AG08396 (cell line): Measurements from ENCODE around the gene SYNM.
"Not testable (repeated sequence)": the region's sequence is repeated elsewhere in the genome, so short reads cannot be mapped to it uniquely, and the experiment has no call there.

ENCODE experiments used
- DNase-seq: peaks from one replicate; pipeline ENCODE4 v3.0.0; 2012; ENCODE audit warnings: low spot score, mixed read lengths

Gene SYNM

DNA sequence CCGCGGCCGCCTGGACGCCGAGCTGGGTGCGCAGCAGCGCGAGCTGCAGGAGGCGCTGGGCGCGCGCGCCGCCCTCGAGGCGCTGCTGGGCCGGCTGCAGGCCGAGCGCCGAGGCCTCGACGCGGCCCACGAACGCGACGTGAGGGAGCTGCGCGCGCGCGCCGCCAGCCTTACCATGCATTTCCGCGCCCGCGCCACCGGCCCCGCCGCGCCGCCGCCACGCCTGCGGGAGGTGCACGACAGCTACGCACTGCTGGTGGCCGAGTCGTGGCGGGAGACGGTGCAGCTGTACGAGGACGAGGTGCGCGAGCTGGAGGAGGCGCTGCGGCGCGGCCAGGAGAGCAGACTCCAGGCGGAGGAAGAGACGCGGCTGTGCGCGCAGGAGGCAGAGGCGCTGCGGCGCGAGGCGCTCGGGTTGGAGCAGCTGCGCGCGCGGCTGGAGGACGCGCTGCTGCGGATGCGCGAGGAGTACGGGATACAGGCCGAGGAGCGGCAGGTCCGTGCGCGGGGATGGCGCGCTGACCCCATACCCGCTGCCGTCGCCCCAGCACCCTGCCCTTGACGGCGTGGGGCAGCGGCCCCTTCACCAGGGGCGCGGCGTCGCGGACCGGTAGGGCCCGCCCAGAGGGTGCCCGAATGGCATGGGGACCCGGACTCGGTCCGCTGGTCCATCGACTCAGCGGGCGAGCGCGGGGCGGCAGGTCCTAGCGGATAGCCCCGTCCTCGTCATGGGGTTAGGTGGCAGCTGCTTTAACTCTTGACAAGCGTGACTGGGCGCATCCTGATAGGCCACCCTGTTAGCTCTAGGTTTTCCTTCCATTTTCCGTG lies 848 bp downstream of the SYNM start:
- DNase-seq, result peak; percentile 69

DNA sequence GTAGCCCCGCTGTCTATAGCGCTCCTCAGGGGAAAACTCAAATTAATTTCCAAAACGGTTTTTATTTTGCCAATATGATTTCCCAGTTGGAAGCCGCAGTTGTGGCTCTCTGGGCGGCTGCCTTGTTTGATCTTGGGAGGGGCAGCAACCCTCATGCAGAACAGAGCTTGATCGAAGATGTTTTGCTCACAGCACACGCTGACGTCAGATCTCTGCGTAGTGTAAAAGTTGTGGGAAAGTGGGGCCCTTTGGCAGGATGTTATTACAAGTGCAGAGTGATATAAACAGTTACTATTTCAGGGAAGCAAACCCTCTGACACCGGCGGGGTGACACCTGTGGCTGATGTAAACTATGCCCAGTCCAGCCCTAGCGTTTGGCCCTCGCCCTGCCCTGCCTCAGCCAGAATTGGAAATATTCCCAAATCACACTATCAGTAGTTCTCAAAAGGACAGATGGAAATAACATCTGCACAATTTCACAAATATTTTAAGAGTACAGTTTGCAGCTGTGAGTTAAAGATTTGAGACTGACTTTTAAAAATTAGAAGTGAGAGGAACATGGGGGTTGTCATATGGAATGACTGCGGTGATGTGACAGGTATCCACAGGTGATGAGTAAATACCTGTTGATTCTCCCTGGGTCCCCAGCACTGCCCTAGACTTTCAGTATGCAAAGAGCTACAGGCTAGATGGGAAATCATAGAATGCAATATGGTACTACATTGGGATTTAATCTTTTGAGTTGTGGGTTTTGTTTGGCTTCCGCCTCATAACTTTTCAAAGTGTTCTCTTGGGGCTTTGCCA lies 1.7 kb downstream of the SYNM start:
- peak; percentile 59 for DNase-seq

DNA sequence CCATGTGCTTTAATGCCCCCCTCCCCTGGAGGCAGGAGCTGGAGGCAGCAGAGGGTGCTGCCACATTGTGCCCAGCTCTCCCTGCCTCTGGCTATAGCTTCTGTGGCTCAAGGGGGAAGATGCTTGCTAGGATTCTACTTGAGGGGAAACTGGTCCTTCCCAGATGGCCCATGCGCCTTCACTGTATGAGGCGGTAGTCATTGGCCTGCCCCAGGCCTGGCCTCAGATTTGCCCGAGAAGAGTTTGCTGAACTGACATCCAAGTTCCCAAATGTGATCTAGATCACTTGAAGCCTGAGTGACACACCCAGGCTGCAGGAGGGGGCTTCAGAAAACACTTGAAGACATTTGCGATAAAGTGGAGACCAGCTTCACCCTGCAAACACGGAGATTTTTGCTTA lies 4.1 kb downstream of the SYNM start:
- DNase-seq, result no peak

GRCh38 chr15:99109555-99110021 lies 4.7 kb downstream of the SYNM start:
- DNase-seq, result no peak

GRCh38 chr15:99110093-99110492 lies 5.2 kb downstream of the SYNM start:
- DNase-seq, result no peak

- no peak for DNase-seq
Observed at GRCh38 chr15:99110581-99111320, 5.9 kb downstream of the SYNM start.

DNA sequence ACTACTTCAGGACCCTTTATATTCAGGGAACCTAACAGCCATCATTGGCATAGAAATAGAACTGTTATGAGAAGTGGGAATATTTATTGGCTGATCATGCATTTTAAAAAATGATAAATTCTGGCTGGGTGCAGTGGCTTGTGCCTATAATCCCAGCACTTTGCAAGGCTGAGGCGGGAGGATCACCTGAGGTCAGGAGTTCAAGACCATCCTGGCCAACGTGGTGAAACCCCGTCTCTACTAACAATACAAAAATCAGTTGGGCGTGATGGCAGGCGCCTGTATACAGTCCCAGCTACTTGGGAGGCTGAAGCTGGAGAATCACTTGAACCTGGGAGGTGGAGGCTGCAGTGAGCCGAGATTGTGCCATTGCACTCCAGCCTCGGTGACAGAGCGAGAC lies 6.8 kb downstream of the SYNM start:
- not testable (repeated sequence) for DNase-seq

- no peak for DNase-seq
Observed at GRCh38 chr15:99113547-99114271, 8.8 kb downstream of the SYNM start.

- DNase-seq, result no peak
Observed at GRCh38 chr15:99114511-99115299, 9.8 kb downstream of the SYNM start.

DNA sequence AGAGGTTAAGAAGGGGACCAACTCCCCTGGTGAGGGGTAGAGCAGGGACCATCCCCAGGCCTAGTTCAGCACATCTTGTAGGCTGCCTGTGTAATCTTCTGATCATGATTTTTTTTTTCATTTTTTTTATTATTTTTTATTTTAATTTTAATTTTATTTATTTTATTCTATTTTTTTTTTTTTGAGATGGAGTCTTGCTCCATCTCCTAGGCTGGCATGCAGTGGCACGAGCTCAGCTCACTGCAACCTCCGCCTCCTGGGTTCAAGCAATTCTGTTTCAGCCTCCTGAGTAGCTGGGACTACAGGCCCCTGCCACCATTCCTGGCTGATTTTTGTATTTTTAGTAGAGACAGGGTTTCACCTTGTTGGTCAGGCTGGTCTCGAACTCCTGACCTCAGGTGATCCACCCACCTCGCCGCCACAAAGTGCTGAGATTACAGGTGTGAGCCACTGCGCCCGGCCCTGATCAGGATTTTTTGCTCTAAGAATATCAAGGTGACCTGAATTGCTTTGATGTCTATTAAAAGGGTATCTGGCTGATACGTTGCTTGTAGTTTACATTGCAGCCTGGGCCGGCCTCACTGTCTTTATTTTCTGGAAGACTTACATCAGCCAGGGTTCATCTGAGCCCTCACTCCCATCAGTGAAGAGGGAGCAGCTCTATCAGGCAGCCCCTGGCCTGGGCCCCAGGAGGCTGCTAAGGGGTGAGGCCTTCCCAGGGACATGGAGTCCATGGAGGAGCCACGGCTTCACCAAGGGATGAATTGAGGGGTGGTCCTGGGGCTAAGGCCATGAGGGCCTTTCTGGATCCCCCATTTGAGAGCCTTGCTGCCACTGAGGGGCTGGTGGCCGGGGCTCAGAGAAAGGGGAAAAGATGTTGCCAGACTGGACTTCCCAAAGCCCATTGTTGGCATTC lies 10.7 kb downstream of the SYNM start:
- DNase-seq, result no peak

- DNase-seq, result no peak
Observed at GRCh38 chr15:99117111-99117510, 12.2 kb downstream of the SYNM start.

- no peak for DNase-seq
Observed at GRCh38 chr15:99117563-99118257, 12.8 kb downstream of the SYNM start.

GRCh38 chr15:99118258-99118632 lies 13.4 kb downstream of the SYNM start:
- no peak for DNase-seq

- no peak for DNase-seq
Observed at GRCh38 chr15:99118801-99119546, 14.1 kb downstream of the SYNM start.

- no peak for DNase-seq
Observed at GRCh38 chr15:99120050-99120777, 15.3 kb downstream of the SYNM start.

GRCh38 chr15:99121207-99121606 lies 16.3 kb downstream of the SYNM start:
- DNase-seq, result no peak

DNA sequence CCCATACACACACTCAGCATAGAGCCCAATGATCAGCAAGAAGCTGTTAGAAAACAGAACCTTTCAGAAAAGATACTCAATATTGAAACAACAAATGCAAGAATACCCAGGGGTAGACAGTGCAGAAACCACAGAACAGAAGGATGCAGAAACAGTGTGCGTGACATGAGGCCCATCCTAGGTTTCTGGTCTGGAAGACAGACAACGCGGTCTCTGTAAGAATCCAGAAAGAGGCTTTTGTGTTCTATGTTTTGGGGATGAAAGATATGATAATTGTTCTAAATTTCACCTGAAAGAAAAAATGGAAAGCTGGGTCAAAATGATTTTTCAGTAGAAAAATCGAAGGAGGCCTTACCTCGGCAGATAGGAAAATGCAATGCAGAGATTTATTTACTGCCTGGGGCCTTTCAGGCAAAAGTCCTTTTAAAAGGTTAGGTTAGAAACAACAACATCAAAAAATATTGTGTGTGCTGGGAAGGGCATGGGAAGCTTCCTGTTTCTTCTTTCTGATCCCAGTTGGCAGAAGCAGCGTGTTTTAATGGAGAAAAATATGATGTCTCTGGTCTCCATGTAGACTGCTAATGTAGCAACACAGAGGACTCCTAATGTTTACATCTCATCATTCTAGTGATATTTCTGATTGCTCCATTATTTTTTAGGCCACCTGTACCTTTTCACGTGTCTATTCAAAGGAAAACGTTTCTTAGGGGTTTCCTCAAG lies 17.0 kb downstream of the SYNM start:
- no peak for DNase-seq
